Bronchial epithelial cell (primary cell): Measurements from ENCODE around the gene ZNF649. TPM values are rescaled to one million over a fixed set of nuclear protein-coding genes. Genes with fewer than 3 reads are reported as not detected.

Source experiments
- DNase-seq: peaks from one replicate; pipeline ENCODE4 v3.0.0-alpha.2; 2010; ENCODE audit warnings: low read depth
- FAIRE-seq: peaks from 2 replicates; lab custom pipeline; 2011; peaks lifted over from hg19 to GRCh38; lab: Jason Lieb, UNC
- H3K27me3 ChIP-seq: 2 replicates; pipeline ENCODE4 v1.5.1; 2011; ENCODE audit warnings: low read length; ENCODE audit not compliant: control insufficient read depth, insufficient read depth
- H3K36me3 ChIP-seq: 2 replicates; pipeline ENCODE4 v1.5.1; 2011; ENCODE audit warnings: low read length; ENCODE audit not compliant: control insufficient read depth, insufficient read depth
- H3K4me3 ChIP-seq: 2 replicates; pipeline ENCODE4 v1.5.1; 2011; ENCODE audit warnings: mild to moderate bottlenecking, low read depth, low read length, control low read depth
- total RNA-seq: library from RNA; depleted of rRNA; stranded (reverse); fragments of >200 nt; gene quantifications from 2 replicates; pipeline ENCODE4 v1.2.1, GENCODE V29; 2014
- TF ChIP-seq, protein P1 (sequence below): IDR thresholded peaks from 2 replicates; pipeline ENCODE4 v1.5.1; 2011; ENCODE audit warnings: mild to moderate bottlenecking, moderate library complexity, low read length, control low read depth, inconsistent platforms; ENCODE audit not compliant: insufficient read depth, severe bottlenecking

Gene ZNF649
- total RNA-seq, 1 donor from 2014 or later: 8.4 TPM

DNA sequence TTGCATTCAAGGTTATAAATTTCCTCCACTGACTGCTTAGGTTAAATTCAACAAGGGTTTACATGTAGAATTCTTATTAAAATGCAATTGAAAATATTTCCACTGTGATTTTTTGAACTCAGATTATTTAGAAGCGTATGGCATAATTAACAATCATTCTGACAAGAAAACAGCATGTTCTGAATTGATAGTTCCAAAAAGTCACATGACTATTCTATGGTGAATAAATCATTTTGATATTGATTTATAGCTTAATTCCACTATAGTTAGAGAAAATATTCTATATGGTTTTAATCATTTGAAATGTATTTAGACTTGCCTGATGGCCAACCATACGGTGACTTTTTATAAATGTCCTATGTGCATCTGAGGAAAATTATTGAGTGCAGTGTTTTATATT lies 20.1 kb downstream of the ZNF649 start:
- Histone ChIP-seq H3K4me3 (no peak overlapping the region), H3K36me3 (peaks cover 1% of the 10 kb centered on the region), H3K27me3 (no peaks in the 10 kb centered on the region)
- TF ChIP-seq, protein P1, sequence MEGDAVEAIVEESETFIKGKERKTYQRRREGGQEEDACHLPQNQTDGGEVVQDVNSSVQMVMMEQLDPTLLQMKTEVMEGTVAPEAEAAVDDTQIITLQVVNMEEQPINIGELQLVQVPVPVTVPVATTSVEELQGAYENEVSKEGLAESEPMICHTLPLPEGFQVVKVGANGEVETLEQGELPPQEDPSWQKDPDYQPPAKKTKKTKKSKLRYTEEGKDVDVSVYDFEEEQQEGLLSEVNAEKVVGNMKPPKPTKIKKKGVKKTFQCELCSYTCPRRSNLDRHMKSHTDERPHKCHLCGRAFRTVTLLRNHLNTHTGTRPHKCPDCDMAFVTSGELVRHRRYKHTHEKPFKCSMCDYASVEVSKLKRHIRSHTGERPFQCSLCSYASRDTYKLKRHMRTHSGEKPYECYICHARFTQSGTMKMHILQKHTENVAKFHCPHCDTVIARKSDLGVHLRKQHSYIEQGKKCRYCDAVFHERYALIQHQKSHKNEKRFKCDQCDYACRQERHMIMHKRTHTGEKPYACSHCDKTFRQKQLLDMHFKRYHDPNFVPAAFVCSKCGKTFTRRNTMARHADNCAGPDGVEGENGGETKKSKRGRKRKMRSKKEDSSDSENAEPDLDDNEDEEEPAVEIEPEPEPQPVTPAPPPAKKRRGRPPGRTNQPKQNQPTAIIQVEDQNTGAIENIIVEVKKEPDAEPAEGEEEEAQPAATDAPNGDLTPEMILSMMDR: no peak
- DNase-seq (no peak), FAIRE-seq (no peak)

- Histone ChIP-seq H3K27me3 (no peaks in the 10 kb centered on the region), H3K4me3 (no peak overlapping the region), H3K36me3 (no peaks in the 10 kb centered on the region)
- DNase-seq: no peak
- TF ChIP-seq, protein P1: no peak
- no peak for FAIRE-seq
These were observed 22.3 kb downstream of the ZNF649 start for GRCh38 chr19:51882518-51882917.

GRCh38 chr19:51873097-51873496 lies 31.7 kb downstream of the ZNF649 start:
- H3K27me3 ChIP-seq: no peaks in the 10 kb centered on the region
- H3K4me3 ChIP-seq: no peak overlapping the region
- peak; percentile 18 for FAIRE-seq
- H3K36me3 ChIP-seq: no peaks in the 10 kb centered on the region
- TF ChIP-seq, protein P1: no peak
- no peak for DNase-seq

GRCh38 chr19:51861870-51862622 lies 42.8 kb downstream of the ZNF649 start:
- FAIRE-seq (no peak), DNase-seq (no peak)
- Histone ChIP-seq H3K36me3 (no peaks in the 10 kb centered on the region), H3K27me3 (no peaks in the 10 kb centered on the region), H3K4me3 (no peak overlapping the region)
- TF ChIP-seq, protein P1: no peak

Other genes starting within 250 kb of the ZNF649 start
- gene SPACA6, start 211.7 kb downstream of the ZNF649 start, total RNA-seq: 1.1 and 3.2 TPM in 2 replicates
- 0.13 and 0.26 TPM in 2 replicates for gene HAS1, start 181.0 kb downstream of the ZNF649 start, total RNA-seq
- gene FPR1, start 153.1 kb downstream of the ZNF649 start, total RNA-seq: not detected in 2 replicates
- not detected in 2 replicates for gene FPR2, start 143.8 kb downstream of the ZNF649 start, total RNA-seq
- not detected in 2 replicates for gene FPR3, start 109.9 kb downstream of the ZNF649 start, total RNA-seq
- gene ZNF577, start 17.1 kb downstream of the ZNF649 start, total RNA-seq: 5.5 and 6.8 TPM in 2 replicates
- gene ZNF613, start 22.5 kb upstream of the ZNF649 start, total RNA-seq: 6.8 and 8.3 TPM in 2 replicates
- 11.6 TPM in 2 replicates for gene ZNF350, start 81.8 kb upstream of the ZNF649 start, total RNA-seq
- gene ZNF615, start 103.2 kb upstream of the ZNF649 start, total RNA-seq: 9.0 and 12.4 TPM in 2 replicates
- gene ZNF614, start 123.4 kb upstream of the ZNF649 start, total RNA-seq: 8.1 and 9.0 TPM in 2 replicates
- 8.2 and 17.2 TPM in 2 replicates for gene ZNF432, start 143.8 kb upstream of the ZNF649 start, total RNA-seq
- gene ZNF841, start 190.7 kb upstream of the ZNF649 start, total RNA-seq: 35.3 and 57.4 TPM in 2 replicates
- 10.0 and 12.4 TPM in 2 replicates for gene ZNF616, start 234.9 kb upstream of the ZNF649 start, total RNA-seq